ENCODE results near the gene ATG10.

ATG10 gene

GRCh38 chr5:82277987-82278710, 306.3 kb downstream of the ATG10 start, which contains the start of gene RPS23:
Gene RPS23 (minus strand): TSS chr5:82278354. CDS start chr5:82278323, 31 bp downstream.
- peaks cover 8% of the 10 kb centered on the region for H3K79me2 ChIP-seq
- H3K27ac ChIP-seq = peak within 1 kb of the TSS; percentile 94
- peak within 1 kb of the TSS; percentile 79 for H3K4me3 ChIP-seq (ENCODE audit: low read depth, low read length)
- no peak for TF ChIP-seq CTCF (IDR thresholded peaks at IDR 0.05)
- H3K27me3 ChIP-seq (ENCODE audit: control insufficient read depth, insufficient read depth, low read length) = no peaks in the 10 kb centered on the region
- peak within 1 kb of the TSS; percentile 91 for H2AFZ ChIP-seq
- no peaks in the 10 kb centered on the region for H3K9me3 ChIP-seq (ENCODE audit: control insufficient read depth, low read length)
- peak within 1 kb of the TSS; percentile 88 for H3K4me2 ChIP-seq (ENCODE audit: low read length)
- peaks cover 6% of the 10 kb centered on the region for H3K4me1 ChIP-seq
- peak within 1 kb of the TSS; percentile 93 for H3K9ac ChIP-seq
- no peaks in the 10 kb centered on the region for H3K36me3 ChIP-seq (ENCODE audit: control insufficient read depth, insufficient read depth, low read length)

GRCh38 chr5:82278711-82279370, 307.0 kb downstream of the ATG10 start:
- H3K36me3 ChIP-seq (ENCODE audit: control insufficient read depth, insufficient read depth, low read length) = no peaks in the 10 kb centered on the region
- H3K27ac ChIP-seq = peak overlapping the region; percentile 94
- no peak for TF ChIP-seq CTCF (IDR thresholded peaks at IDR 0.05)
- peaks cover 6% of the 10 kb centered on the region for H3K4me1 ChIP-seq
- no peaks in the 10 kb centered on the region for H3K27me3 ChIP-seq (ENCODE audit: control insufficient read depth, insufficient read depth, low read length)
- peak overlapping the region; percentile 91 for H2AFZ ChIP-seq
- H3K4me3 ChIP-seq (ENCODE audit: low read depth, low read length) = peak overlapping the region; percentile 79
- H3K9me3 ChIP-seq (ENCODE audit: control insufficient read depth, low read length) = no peaks in the 10 kb centered on the region
- H3K4me2 ChIP-seq (ENCODE audit: low read length) = peak overlapping the region; percentile 88
- H3K9ac ChIP-seq = peak overlapping the region; percentile 93
- peaks cover 8% of the 10 kb centered on the region for H3K79me2 ChIP-seq

- Histone ChIP-seq H3K79me2 (no peaks in the 10 kb centered on the region), H3K9me3 (ENCODE audit: control insufficient read depth, low read length) (no peaks in the 10 kb centered on the region), H3K4me3 (ENCODE audit: low read depth, low read length) (no peak overlapping the region), H3K27me3 (ENCODE audit: control insufficient read depth, insufficient read depth, low read length) (no peaks in the 10 kb centered on the region), H3K9ac (no peak overlapping the region), H2AFZ (no peak overlapping the region), H3K4me2 (ENCODE audit: low read length) (no peak overlapping the region), H3K36me3 (ENCODE audit: control insufficient read depth, insufficient read depth, low read length) (no peaks in the 10 kb centered on the region), H3K4me1 (peaks cover 6% of the 10 kb centered on the region), H3K27ac (no peak overlapping the region)
- TF ChIP-seq CTCF (IDR thresholded peaks at IDR 0.05) = no peak
Observed at GRCh38 chr5:82283893-82284292, 312.1 kb downstream of the ATG10 start.

GRCh38 chr5:82285206-82285605, 313.4 kb downstream of the ATG10 start:
- no peak overlapping the region for H3K4me3 ChIP-seq (ENCODE audit: low read depth, low read length)
- no peak overlapping the region for H2AFZ ChIP-seq
- no peaks in the 10 kb centered on the region for H3K36me3 ChIP-seq (ENCODE audit: control insufficient read depth, insufficient read depth, low read length)
- no peak overlapping the region for H3K27ac ChIP-seq
- H3K9me3 ChIP-seq (ENCODE audit: control insufficient read depth, low read length) = no peaks in the 10 kb centered on the region
- no peak for TF ChIP-seq CTCF (IDR thresholded peaks at IDR 0.05)
- no peaks in the 10 kb centered on the region for H3K27me3 ChIP-seq (ENCODE audit: control insufficient read depth, insufficient read depth, low read length)
- no peaks in the 10 kb centered on the region for H3K79me2 ChIP-seq
- no peak overlapping the region for H3K4me2 ChIP-seq (ENCODE audit: low read length)
- no peak overlapping the region for H3K9ac ChIP-seq
- no peaks in the 10 kb centered on the region for H3K4me1 ChIP-seq
